Measurements from ENCODE around the gene SLC10A4. TPM values are rescaled to one million over a fixed set of nuclear protein-coding genes. Genes with fewer than 3 reads are reported as not detected.

The SLC10A4 gene
- total RNA-seq, 1 experiment from 2014 or later, result 0.59 TPM

DNA sequence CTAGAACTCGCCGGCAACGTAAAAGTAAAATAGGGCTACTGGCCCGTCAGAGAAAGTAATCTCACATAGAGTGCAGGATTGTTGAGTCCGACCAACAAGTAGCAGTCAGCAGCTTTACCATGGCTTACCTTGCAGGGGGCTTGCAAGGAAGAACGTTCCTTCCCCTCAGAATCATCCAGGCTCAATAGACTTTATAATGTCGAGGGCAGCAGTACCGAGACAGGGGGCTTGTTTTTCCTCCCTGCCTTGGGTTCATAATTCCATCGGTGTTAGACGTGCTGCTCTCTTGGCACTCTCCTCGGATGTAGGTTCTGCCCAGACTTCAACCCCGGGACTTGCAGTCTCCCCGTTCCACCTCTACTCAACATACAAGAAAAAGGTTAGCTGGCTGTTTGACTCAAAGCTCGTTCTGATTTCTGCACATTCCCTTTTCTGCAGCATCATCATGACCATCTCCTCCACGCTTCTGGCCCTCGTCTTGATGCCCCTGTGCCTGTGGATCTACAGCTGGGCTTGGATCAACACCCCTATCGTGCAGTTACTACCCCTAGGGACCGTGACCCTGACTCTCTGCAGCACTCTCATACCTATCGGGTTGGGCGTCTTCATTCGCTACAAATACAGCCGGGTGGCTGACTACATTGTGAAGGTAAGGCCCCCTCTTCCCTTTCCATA lies 1.5 kb downstream of the SLC10A4 start:
- Mint-ChIP-seq H3K9me3 (ENCODE audit: low read depth, unreplicated experiment) (no peaks in the 10 kb centered on the region), H3K4me1 (ENCODE audit: low read depth, unreplicated experiment) (no peaks in the 10 kb centered on the region), H3K4me3 (ENCODE audit: low read depth, unreplicated experiment) (peak overlapping the region; percentile 68), H3K27ac (ENCODE audit: unreplicated experiment) (no peak overlapping the region), H3K36me3 (ENCODE audit: insufficient read depth, unreplicated experiment) (no peaks in the 10 kb centered on the region), H3K27me3 (ENCODE audit: unreplicated experiment) (peaks cover 34% of the 10 kb centered on the region)
- no peak for DNase-seq
- intact Hi-C loops (cut with micrococcal nuclease; ENCODE audit: unreplicated experiment), result no loop called here
- BruUV-seq (replicated peaks), result no TSS peak
- TF ChIP-seq, protein P1, sequence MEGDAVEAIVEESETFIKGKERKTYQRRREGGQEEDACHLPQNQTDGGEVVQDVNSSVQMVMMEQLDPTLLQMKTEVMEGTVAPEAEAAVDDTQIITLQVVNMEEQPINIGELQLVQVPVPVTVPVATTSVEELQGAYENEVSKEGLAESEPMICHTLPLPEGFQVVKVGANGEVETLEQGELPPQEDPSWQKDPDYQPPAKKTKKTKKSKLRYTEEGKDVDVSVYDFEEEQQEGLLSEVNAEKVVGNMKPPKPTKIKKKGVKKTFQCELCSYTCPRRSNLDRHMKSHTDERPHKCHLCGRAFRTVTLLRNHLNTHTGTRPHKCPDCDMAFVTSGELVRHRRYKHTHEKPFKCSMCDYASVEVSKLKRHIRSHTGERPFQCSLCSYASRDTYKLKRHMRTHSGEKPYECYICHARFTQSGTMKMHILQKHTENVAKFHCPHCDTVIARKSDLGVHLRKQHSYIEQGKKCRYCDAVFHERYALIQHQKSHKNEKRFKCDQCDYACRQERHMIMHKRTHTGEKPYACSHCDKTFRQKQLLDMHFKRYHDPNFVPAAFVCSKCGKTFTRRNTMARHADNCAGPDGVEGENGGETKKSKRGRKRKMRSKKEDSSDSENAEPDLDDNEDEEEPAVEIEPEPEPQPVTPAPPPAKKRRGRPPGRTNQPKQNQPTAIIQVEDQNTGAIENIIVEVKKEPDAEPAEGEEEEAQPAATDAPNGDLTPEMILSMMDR (IDR thresholded peaks at IDR 0.05; ENCODE audit: unreplicated experiment), result no peak
- CTCF ChIA-PET, result no interaction called here

- TF ChIP-seq, protein P1 (IDR thresholded peaks at IDR 0.05; ENCODE audit: unreplicated experiment), result no peak
- Mint-ChIP-seq H3K27me3 (ENCODE audit: unreplicated experiment) (peaks cover 8% of the 10 kb centered on the region), H3K27ac (ENCODE audit: unreplicated experiment) (no peak overlapping the region), H3K4me3 (ENCODE audit: low read depth, unreplicated experiment) (peak overlapping the region; percentile 62), H3K36me3 (ENCODE audit: insufficient read depth, unreplicated experiment) (no peaks in the 10 kb centered on the region), H3K4me1 (ENCODE audit: low read depth, unreplicated experiment) (no peaks in the 10 kb centered on the region), H3K9me3 (ENCODE audit: low read depth, unreplicated experiment) (no peaks in the 10 kb centered on the region)
- no TSS peak for BruUV-seq (replicated peaks)
- intact Hi-C loops (cut with micrococcal nuclease; ENCODE audit: unreplicated experiment), result no loop called here
- CTCF ChIA-PET, result no interaction called here
- DNase-seq, result no peak
Observed at GRCh38 chr4:48489683-48490011, 6.5 kb downstream of the SLC10A4 start.

GRCh38 chr4:48490012-48490679 lies 7.0 kb downstream of the SLC10A4 start, which contains the start of gene ZAR1:
TSS of gene ZAR1 (plus strand) at chr4:48490252. CDS start at chr4:48490292, 40 bp downstream.
- H3K27me3 Mint-ChIP-seq (ENCODE audit: unreplicated experiment), result peaks cover 3% of the 10 kb centered on the region
- CTCF ChIA-PET, result no interaction called here
- BruUV-seq (replicated peaks), result no TSS peak
- peak; percentile 5 for DNase-seq
- peak within 1 kb of the TSS; percentile 62 for H3K4me3 Mint-ChIP-seq (ENCODE audit: low read depth, unreplicated experiment)
- TF ChIP-seq, protein P1 (IDR thresholded peaks at IDR 0.05; ENCODE audit: unreplicated experiment), result no peak
- intact Hi-C loops (cut with micrococcal nuclease; ENCODE audit: unreplicated experiment), result no loop called here
- no peaks in the 10 kb centered on the region for H3K9me3 Mint-ChIP-seq (ENCODE audit: low read depth, unreplicated experiment)
- no peaks in the 10 kb centered on the region for H3K4me1 Mint-ChIP-seq (ENCODE audit: low read depth, unreplicated experiment)
- no peaks in the 10 kb centered on the region for H3K36me3 Mint-ChIP-seq (ENCODE audit: insufficient read depth, unreplicated experiment)
- H3K27ac Mint-ChIP-seq (ENCODE audit: unreplicated experiment), result no peak within 1 kb of the TSS

DNA sequence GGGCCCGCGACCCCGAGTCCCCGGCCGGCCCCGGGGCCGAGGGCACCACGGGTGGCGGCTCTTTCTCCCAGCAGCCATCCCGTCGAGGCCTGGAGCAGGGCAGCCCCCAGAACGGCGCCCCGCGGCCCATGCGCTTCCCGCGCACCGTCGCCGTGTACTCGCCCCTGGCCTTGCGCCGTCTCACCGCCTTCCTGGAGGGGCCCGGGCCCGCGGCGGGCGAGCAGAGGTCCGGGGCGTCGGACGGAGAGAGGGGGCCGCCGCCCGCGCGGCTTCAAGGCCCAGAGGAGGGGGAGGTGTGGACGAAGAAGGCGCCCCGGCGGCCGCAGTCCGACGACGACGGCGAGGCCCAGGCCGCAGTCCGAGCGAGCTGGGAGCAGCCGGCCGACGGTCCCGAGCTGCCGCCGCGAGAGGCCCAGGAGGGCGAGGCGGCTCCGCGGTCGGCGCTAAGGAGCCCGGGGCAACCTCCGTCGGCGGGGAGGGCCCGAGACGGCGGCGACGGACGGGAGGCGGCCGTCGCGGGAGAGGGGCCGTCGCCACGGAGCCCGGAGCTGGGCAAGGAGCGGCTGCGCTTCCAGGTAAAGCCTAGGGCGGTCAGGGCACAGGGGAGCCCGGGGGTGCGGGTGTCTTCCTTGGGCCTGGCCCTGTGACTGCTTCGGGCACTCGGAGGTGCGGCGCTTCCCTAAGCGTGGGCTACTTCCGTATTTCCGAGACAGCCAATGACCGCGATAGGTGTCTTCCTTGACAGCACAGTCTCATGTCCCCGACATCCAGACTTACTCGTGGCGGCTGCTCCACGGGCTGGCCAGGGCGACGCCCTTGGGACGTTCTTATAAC lies 7.8 kb downstream of the SLC10A4 start:
- no peak for DNase-seq
- Mint-ChIP-seq H3K27ac (ENCODE audit: unreplicated experiment) (no peak overlapping the region), H3K36me3 (ENCODE audit: insufficient read depth, unreplicated experiment) (no peaks in the 10 kb centered on the region), H3K4me3 (ENCODE audit: low read depth, unreplicated experiment) (no peak overlapping the region), H3K27me3 (ENCODE audit: unreplicated experiment) (no peaks in the 10 kb centered on the region), H3K9me3 (ENCODE audit: low read depth, unreplicated experiment) (no peaks in the 10 kb centered on the region), H3K4me1 (ENCODE audit: low read depth, unreplicated experiment) (no peaks in the 10 kb centered on the region)
- intact Hi-C loops (cut with micrococcal nuclease; ENCODE audit: unreplicated experiment), result no loop called here
- CTCF ChIA-PET, result no interaction called here
- no TSS peak for BruUV-seq (replicated peaks)
- TF ChIP-seq, protein P1 (IDR thresholded peaks at IDR 0.05; ENCODE audit: unreplicated experiment), result no peak

Measured in Calu3 (cell line).